Keratinocyte (primary cell): Measurements from ENCODE around the gene CBLB. TPM values are rescaled to one million over a fixed set of nuclear protein-coding genes. Genes with fewer than 3 reads are reported as not detected.

Source experiments
- DNase-seq: peaks from one replicate; pipeline ENCODE4 v3.0.0-alpha.2; 2011; ENCODE audit warnings: low read depth, missing footprints, low spot score
- FAIRE-seq: peaks from 2 replicates; lab custom pipeline; 2011; peaks lifted over from hg19 to GRCh38; lab: Jason Lieb, UNC
- H2AFZ ChIP-seq: 2 replicates; pipeline ENCODE4 v1.6.0; 2012; ENCODE audit warnings: low read length, control low read depth, inconsistent platforms; ENCODE audit not compliant: control insufficient read depth
- H3K27ac ChIP-seq: 2 replicates; pipeline ENCODE4 v1.5.1; 2011; ENCODE audit warnings: low read length; ENCODE audit not compliant: control insufficient read depth, insufficient read depth
- H3K27me3 ChIP-seq: 3 replicates; pipeline ENCODE4 v1.6.0; 2011; ENCODE audit warnings: low read length; ENCODE audit not compliant: control insufficient read depth, insufficient read depth; ENCODE audit errors: extremely low read depth
- H3K36me3 ChIP-seq, 2 experiments: 2 replicates in 1 of 2; 3 replicates in 1 of 2; pipeline ENCODE4 v1.5.1; 2011; ENCODE audit warnings: low read length in 2 of 2, mild to moderate bottlenecking in 1 of 2; ENCODE audit not compliant: control insufficient read depth in 2 of 2, insufficient read depth in 2 of 2; ENCODE audit errors: extremely low read depth in 1 of 2
- H3K4me1 ChIP-seq: 3 replicates; pipeline ENCODE4 v1.5.1; 2011; ENCODE audit warnings: low read length; ENCODE audit not compliant: control insufficient read depth, insufficient read depth; ENCODE audit errors: extremely low read depth
- H3K4me2 ChIP-seq: 3 replicates; pipeline ENCODE4 v1.6.0; 2011; ENCODE audit warnings: low read depth, low read length; ENCODE audit not compliant: control insufficient read depth, insufficient read depth; ENCODE audit errors: extremely low read depth
- H3K4me3 ChIP-seq, 3 experiments: fragments of 200-600 bp in 1 of 3; sonication (generic) in 1 of 3; 2 replicates in 2 of 3; 3 replicates in 1 of 3; pipeline ENCODE4 v1.5.1; 2011 to 2016; ENCODE audit warnings: low read length in 3 of 3, mild to moderate bottlenecking in 3 of 3, control low read depth in 2 of 3, inconsistent platforms in 1 of 3, low read depth in 1 of 3, mixed read lengths in 1 of 3, mixed run types in 1 of 3, moderate library complexity in 1 of 3; ENCODE audit not compliant: control insufficient read depth in 2 of 3, insufficient read depth in 2 of 3; ENCODE audit errors: extremely low read depth in 1 of 3
- H3K79me2 ChIP-seq: 2 replicates; pipeline ENCODE4 v1.6.0; 2012; ENCODE audit warnings: low read length; ENCODE audit not compliant: control insufficient read depth, insufficient read depth
- H3K9ac ChIP-seq: 3 replicates; pipeline ENCODE4 v1.6.0; 2011; ENCODE audit warnings: low read length; ENCODE audit not compliant: control insufficient read depth, insufficient read depth; ENCODE audit errors: extremely low read depth
- H3K9me1 ChIP-seq: 3 replicates; pipeline ENCODE4 v1.6.0; 2011; ENCODE audit warnings: low read length; ENCODE audit not compliant: control insufficient read depth, insufficient read depth; ENCODE audit errors: extremely low read depth
- H3K9me3 ChIP-seq: 2 replicates; pipeline ENCODE4 v1.5.1; 2012; ENCODE audit warnings: low read depth, low read length; ENCODE audit not compliant: control insufficient read depth
- H4K20me1 ChIP-seq: 3 replicates; pipeline ENCODE4 v1.6.0; 2011; ENCODE audit warnings: low read length; ENCODE audit not compliant: control insufficient read depth, insufficient read depth; ENCODE audit errors: extremely low read depth
- CTCF ChIP-seq, 3 experiments: IDR thresholded peaks in 1 of 3; conservative IDR thresholded peaks in 1 of 3; optimal IDR thresholded peaks in 1 of 3; 2 replicates in 2 of 3; 3 replicates in 1 of 3; pipeline versions ENCODE3 to v1.5.1; 2011; ENCODE audit warnings: low read length in 3 of 3, mild to moderate bottlenecking in 3 of 3, moderate library complexity in 2 of 3, control low read depth in 1 of 3, inconsistent platforms in 1 of 3; ENCODE audit not compliant: insufficient read depth in 2 of 3; ENCODE audit errors: extremely low read depth in 1 of 3
- EZH2 ChIP-seq: IDR thresholded peaks from one replicate; pipeline ENCODE4 v1.6.1; 2012; ENCODE audit warnings: inconsistent platforms, mild to moderate bottlenecking, low read length, moderate library complexity
- dilution Hi-C: fragments of 300-500 bp; cut with MboI; formaldehyde crosslinking; loops from one replicate; pipeline ENCODE4 v1.7.0; 2020; ENCODE audit warnings: low sequenced_read_pairs; ENCODE audit not compliant: extremely low pct_ligation_motif_present
- polyA plus RNA-seq, 5 experiments: library from polyadenylated mRNA; depleted of rRNA in 3 of 5; stranded (reverse) in 3 of 5; stranded (forward) in 1 of 5; unstranded in 1 of 5; fragments of >200 nt; gene quantifications; 1 replicate in 1 of 5; 2 replicates in 3 of 5; 3 replicates in 1 of 5; pipeline versions ENCODE4 v1.2.1 to v1.2.3, GENCODE V29; 2011 to 2012; ENCODE audit warnings: missing spikeins in 2 of 5, low read depth in 1 of 5, low replicate concordance in 1 of 5

Gene CBLB
- polyA plus RNA-seq, 1 donor (not counting 4 experiments of a cell fraction or from before 2014, with no cell fraction given) = 13.6 TPM

GRCh38 chr3:105790534-105790933 lies 78.3 kb downstream of the CBLB start:
- FAIRE-seq (no peak), DNase-seq (no peak)
- no peaks in the 10 kb centered on the region for H3K27me3 ChIP-seq
- dilution Hi-C loops = no loop called here
- no peak overlapping the region for H3K27ac ChIP-seq
- H4K20me1 ChIP-seq = no peaks in the 10 kb centered on the region
- no peak overlapping the region for H2AFZ ChIP-seq
- TF ChIP-seq EZH2 = no peak
- TF ChIP-seq CTCF (optimal IDR thresholded peaks at IDR 0.05 in 1 of 3, IDR thresholded peaks at IDR 0.05 in 1 of 3, conservative IDR thresholded peaks at IDR 0.05 in 1 of 3; ENCODE audit: extremely low read depth in 1 of 3, insufficient read depth in 2 of 3, low read length in 3 of 3) = no peak
- no peak overlapping the region for H3K9ac ChIP-seq
- no peak overlapping the region for H3K4me3 ChIP-seq
- H3K4me1 ChIP-seq = peaks cover 4% of the 10 kb centered on the region
- H3K4me2 ChIP-seq = no peak overlapping the region
- H3K9me3 ChIP-seq = no peaks in the 10 kb centered on the region
- no peaks in the 10 kb centered on the region for H3K79me2 ChIP-seq
- H3K9me1 ChIP-seq = no peaks in the 10 kb centered on the region
- H3K36me3 ChIP-seq = no peaks in the 10 kb centered on the region

GRCh38 chr3:105788593-105788992 lies 80.2 kb downstream of the CBLB start:
- H3K36me3 ChIP-seq = no peaks in the 10 kb centered on the region
- no peaks in the 10 kb centered on the region for H3K9me3 ChIP-seq
- no peaks in the 10 kb centered on the region for H4K20me1 ChIP-seq
- no peak overlapping the region for H2AFZ ChIP-seq
- H3K4me3 ChIP-seq = no peak overlapping the region
- no peak for FAIRE-seq
- H3K27me3 ChIP-seq = no peaks in the 10 kb centered on the region
- no peak overlapping the region for H3K27ac ChIP-seq
- no peaks in the 10 kb centered on the region for H3K79me2 ChIP-seq
- dilution Hi-C loops = no loop called here
- H3K4me1 ChIP-seq = peaks cover 4% of the 10 kb centered on the region
- TF ChIP-seq EZH2 (no peak), CTCF (optimal IDR thresholded peaks at IDR 0.05 in 1 of 3, IDR thresholded peaks at IDR 0.05 in 1 of 3, conservative IDR thresholded peaks at IDR 0.05 in 1 of 3; ENCODE audit: extremely low read depth in 1 of 3, insufficient read depth in 2 of 3, low read length in 3 of 3) (no peak)
- H3K9ac ChIP-seq = no peak overlapping the region
- H3K9me1 ChIP-seq = no peaks in the 10 kb centered on the region
- no peak for DNase-seq
- H3K4me2 ChIP-seq = no peak overlapping the region
